ENCODE measurements around the gene PLA2G6. TPM values are rescaled to one million over a fixed set of nuclear protein-coding genes. Genes with fewer than 3 reads are reported as not detected.

PLA2G6 gene
- total RNA-seq, 3 donors from 2014 or later: 41.1 to 68.1 (median 59.3) TPM

DNA sequence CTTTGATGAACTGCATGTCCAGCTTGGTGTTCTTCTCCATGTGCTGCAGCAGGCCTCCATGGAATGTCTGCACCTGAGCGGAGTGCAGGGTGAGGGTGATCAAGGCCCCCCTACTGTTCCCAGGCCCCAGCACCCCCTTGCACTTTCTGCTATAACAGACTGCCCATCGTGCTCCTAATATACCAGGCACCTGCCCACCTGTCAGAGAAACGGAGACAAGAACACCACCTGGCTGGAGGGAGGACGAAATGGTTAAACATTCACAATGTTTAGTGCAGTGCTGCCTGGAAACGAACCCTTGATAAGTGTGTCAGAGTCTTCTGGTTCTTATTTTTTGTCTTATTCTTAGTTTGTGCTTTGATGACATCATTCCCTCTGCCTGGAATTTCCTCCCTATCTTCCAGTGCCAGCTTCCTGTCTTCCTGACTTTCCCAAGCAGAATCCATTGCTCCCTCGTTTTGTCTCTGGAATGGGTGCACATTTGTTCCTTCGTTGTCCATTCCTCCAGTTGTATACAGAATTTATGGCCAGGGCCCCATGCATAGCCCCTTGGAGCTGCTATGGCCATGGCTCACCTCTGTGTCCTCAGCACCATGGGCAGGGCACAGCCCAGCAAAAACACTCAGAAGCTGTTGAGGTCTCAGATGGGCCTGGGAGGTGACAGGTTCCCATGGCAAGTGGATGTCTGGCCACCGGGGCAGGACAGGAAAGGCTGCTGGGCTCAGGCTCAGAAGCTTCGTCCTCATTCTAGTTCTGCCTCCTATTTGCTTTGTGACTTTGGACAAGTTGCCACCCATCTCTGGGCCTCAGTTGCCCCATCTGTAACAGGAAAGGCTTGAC, 83.0 kb downstream of the PLA2G6 start:
- Histone ChIP-seq H3K27ac (peak overlapping the region in 1 of 2 donors; percentile 16), H3K27me3 (no peaks in the 10 kb centered on the region), H3K9me3 (no peaks in the 10 kb centered on the region), H3K4me1 (no peaks in the 10 kb centered on the region), H3K4me3 (no peak overlapping the region), H3K36me3 (no peaks in the 10 kb centered on the region)
- no peak for DNase-seq (ENCODE audit: low spot score in 2 of 2)
- TF ChIP-seq POLR2A (IDR thresholded peaks at IDR 0.05): no peak
- TF ChIP-seq, protein P1, sequence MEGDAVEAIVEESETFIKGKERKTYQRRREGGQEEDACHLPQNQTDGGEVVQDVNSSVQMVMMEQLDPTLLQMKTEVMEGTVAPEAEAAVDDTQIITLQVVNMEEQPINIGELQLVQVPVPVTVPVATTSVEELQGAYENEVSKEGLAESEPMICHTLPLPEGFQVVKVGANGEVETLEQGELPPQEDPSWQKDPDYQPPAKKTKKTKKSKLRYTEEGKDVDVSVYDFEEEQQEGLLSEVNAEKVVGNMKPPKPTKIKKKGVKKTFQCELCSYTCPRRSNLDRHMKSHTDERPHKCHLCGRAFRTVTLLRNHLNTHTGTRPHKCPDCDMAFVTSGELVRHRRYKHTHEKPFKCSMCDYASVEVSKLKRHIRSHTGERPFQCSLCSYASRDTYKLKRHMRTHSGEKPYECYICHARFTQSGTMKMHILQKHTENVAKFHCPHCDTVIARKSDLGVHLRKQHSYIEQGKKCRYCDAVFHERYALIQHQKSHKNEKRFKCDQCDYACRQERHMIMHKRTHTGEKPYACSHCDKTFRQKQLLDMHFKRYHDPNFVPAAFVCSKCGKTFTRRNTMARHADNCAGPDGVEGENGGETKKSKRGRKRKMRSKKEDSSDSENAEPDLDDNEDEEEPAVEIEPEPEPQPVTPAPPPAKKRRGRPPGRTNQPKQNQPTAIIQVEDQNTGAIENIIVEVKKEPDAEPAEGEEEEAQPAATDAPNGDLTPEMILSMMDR (IDR thresholded peaks at IDR 0.05): no peak
- TF ChIP-seq POLR2AphosphoS5 (IDR thresholded peaks at IDR 0.05): no peak
- intact Hi-C loops (cut with DNase I; ENCODE audit: low total_unique reads): no loop called here

- Histone ChIP-seq H3K9me3 (no peaks in the 10 kb centered on the region), H3K27me3 (no peaks in the 10 kb centered on the region), H3K27ac (peak overlapping the region in 1 of 2 donors; percentile 16), H3K4me1 (no peaks in the 10 kb centered on the region), H3K36me3 (no peaks in the 10 kb centered on the region), H3K4me3 (no peak overlapping the region)
- intact Hi-C loops (cut with DNase I; ENCODE audit: low total_unique reads): no loop called here
- no peak for DNase-seq (ENCODE audit: low spot score in 2 of 2)
- TF ChIP-seq POLR2AphosphoS5 (IDR thresholded peaks at IDR 0.05): no peak
- TF ChIP-seq POLR2A (IDR thresholded peaks at IDR 0.05): no peak
- TF ChIP-seq, protein P1 (IDR thresholded peaks at IDR 0.05): no peak
Measured at GRCh38 chr22:38097557-38098409, 83.8 kb downstream of the PLA2G6 start.

DNA sequence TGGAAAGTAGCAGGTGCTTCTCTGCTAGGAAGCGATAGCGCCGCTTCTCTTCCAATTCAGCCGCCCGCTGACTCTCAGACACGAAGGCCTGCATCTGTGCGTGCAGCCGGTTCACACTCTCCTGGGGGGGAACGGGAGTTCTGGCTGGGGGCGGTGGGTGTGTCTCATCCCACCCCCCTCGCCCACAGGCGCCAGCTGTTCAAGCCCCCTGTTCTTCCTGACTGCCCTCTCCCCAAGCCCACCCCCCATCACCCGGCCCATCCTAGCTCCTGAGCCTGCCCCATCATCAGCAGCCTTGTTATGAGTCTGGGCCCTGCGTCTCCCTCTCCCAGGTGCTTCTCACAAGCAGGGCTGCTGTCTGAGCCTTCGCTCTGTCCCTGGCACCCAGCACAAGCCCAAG, 84.6 kb downstream of the PLA2G6 start:
- Histone ChIP-seq H3K4me3 (no peak overlapping the region), H3K27ac (no peak overlapping the region), H3K36me3 (no peaks in the 10 kb centered on the region), H3K4me1 (no peaks in the 10 kb centered on the region), H3K9me3 (no peaks in the 10 kb centered on the region), H3K27me3 (no peaks in the 10 kb centered on the region)
- DNase-seq (ENCODE audit: low spot score in 2 of 2): no peak
- no peak for TF ChIP-seq POLR2AphosphoS5 (IDR thresholded peaks at IDR 0.05)
- TF ChIP-seq, protein P1 (IDR thresholded peaks at IDR 0.05): no peak
- no peak for TF ChIP-seq POLR2A (IDR thresholded peaks at IDR 0.05)
- intact Hi-C loops (cut with DNase I; ENCODE audit: low total_unique reads): no loop called here

GRCh38 chr22:38089474-38089851, 92.2 kb downstream of the PLA2G6 start:
- DNase-seq (ENCODE audit: low spot score in 2 of 2): no peak
- intact Hi-C loops (cut with DNase I; ENCODE audit: low total_unique reads): no loop called here
- no peak for TF ChIP-seq POLR2AphosphoS5 (IDR thresholded peaks at IDR 0.05)
- TF ChIP-seq, protein P1 (IDR thresholded peaks at IDR 0.05): no peak
- no peak for TF ChIP-seq POLR2A (IDR thresholded peaks at IDR 0.05)
- Histone ChIP-seq H3K9me3 (no peaks in the 10 kb centered on the region), H3K27ac (no peak overlapping the region), H3K4me3 (peak overlapping the region in 2 of 3 donors; percentile 43 to 66), H3K4me1 (peaks cover 0 to 5% of the 10 kb centered on the region in 2 donors), H3K36me3 (no peaks in the 10 kb centered on the region), H3K27me3 (peaks cover 0 to 4% of the 10 kb centered on the region in 2 donors)

Data from breast epithelium (tissue), 4 donors.